GM23338 (cell line): ENCODE measurements around the gene CIB1. TPM values are rescaled to one million over a fixed set of nuclear protein-coding genes. Genes with fewer than 3 reads are reported as not detected.

Experiments used
- ATAC-seq: fragments of 200-7000 bp; cut with Tn5 transposase; 3 replicates; pipeline ENCODE4 v1.9.1; 2020
- DNase-seq: peaks from one replicate; pipeline ENCODE4 v3.0.0-alpha.2; 2015; ENCODE audit warnings: low spot score
- H2AFZ ChIP-seq: fragments of 200-600 bp; sonication (generic); 2 replicates; pipeline ENCODE4 v1.8.0; 2016; ENCODE audit warnings: antibody characterized with exemption, mild to moderate bottlenecking, moderate library complexity
- H3F3A ChIP-seq: fragments of 200-600 bp; sonication (generic); replicated peaks from 2 replicates; pipeline ENCODE4 v1.8.0; 2017; ENCODE audit warnings: antibody characterized with exemption, mixed run types, low read depth
- H3K27ac ChIP-seq: fragments of 200-600 bp; sonication (generic); 2 replicates; pipeline ENCODE4 v1.6.1; 2016; ENCODE audit warnings: low read depth
- H3K27me3 ChIP-seq: fragments of 200-600 bp; sonication (generic); 2 replicates; pipeline ENCODE4 v1.8.0; 2016; ENCODE audit warnings: mild to moderate bottlenecking, mixed run types, moderate library complexity; ENCODE audit not compliant: insufficient read depth
- H3K36me3 ChIP-seq: fragments of 200-600 bp; sonication (generic); 2 replicates; pipeline ENCODE4 v1.8.0; 2016; ENCODE audit warnings: mild to moderate bottlenecking; ENCODE audit not compliant: insufficient read depth
- H3K4me1 ChIP-seq: fragments of 200-600 bp; sonication (generic); 2 replicates; pipeline ENCODE4 v1.8.0; 2016; ENCODE audit warnings: mild to moderate bottlenecking, moderate library complexity; ENCODE audit not compliant: insufficient read depth
- H3K4me2 ChIP-seq: fragments of 200-600 bp; sonication (generic); 2 replicates; pipeline ENCODE4 v1.7.1; 2017; ENCODE audit warnings: mixed run types
- H3K4me3 ChIP-seq: fragments of 200-600 bp; sonication (generic); 2 replicates; pipeline ENCODE4 v1.6.1; 2016; ENCODE audit warnings: mixed run types
- H3K79me2 ChIP-seq: fragments of 200-600 bp; sonication (generic); replicated peaks from 2 replicates; pipeline ENCODE4 v1.8.0; 2017; ENCODE audit warnings: mild to moderate bottlenecking; ENCODE audit not compliant: insufficient read depth
- H3K9me2 ChIP-seq: fragments of 200-600 bp; sonication (generic); 2 replicates; pipeline ENCODE4 v1.8.0; 2017; ENCODE audit not compliant: insufficient read depth
- H4K20me1 ChIP-seq: fragments of 200-600 bp; sonication (generic); replicated peaks from 2 replicates; pipeline ENCODE4 v1.8.0; 2017; ENCODE audit warnings: mild to moderate bottlenecking; ENCODE audit not compliant: insufficient read depth
- H3K27ac Mint-ChIP-seq: 2 replicates; pipeline ENCODE4 v1.8.0; 2020; ENCODE audit warnings: inconsistent platforms, mild to moderate bottlenecking, moderate library complexity, mixed read lengths
- H3K27me3 Mint-ChIP-seq: 3 replicates; pipeline ENCODE4 v1.8.0; 2022; ENCODE audit warnings: low read depth, mild to moderate bottlenecking, moderate library complexity, mixed read lengths, inconsistent platforms; ENCODE audit not compliant: insufficient read depth, poor library complexity
- H3K36me3 Mint-ChIP-seq: 3 replicates; pipeline ENCODE4 v1.8.0; 2021; ENCODE audit warnings: low read depth, mild to moderate bottlenecking, inconsistent platforms, moderate library complexity, mixed read lengths
- H3K4me1 Mint-ChIP-seq: 3 replicates; pipeline ENCODE4 v1.8.0; 2020; ENCODE audit warnings: mild to moderate bottlenecking, inconsistent platforms, mixed read lengths
- H3K4me3 Mint-ChIP-seq: 3 replicates; pipeline ENCODE4 v1.8.0; 2021; ENCODE audit warnings: moderate library complexity, mild to moderate bottlenecking, inconsistent platforms, mixed read lengths
- H3K9me3 Mint-ChIP-seq: 3 replicates; pipeline ENCODE4 v1.8.0; 2020; ENCODE audit warnings: moderate library complexity, mild to moderate bottlenecking, inconsistent platforms, mixed read lengths
- CREB1 ChIP-seq: fragments of 250-450 bp; sonication (Bioruptor Pico); IDR thresholded peaks from 2 replicates; pipeline ENCODE4 v1.5.0; 2020; ENCODE audit warnings: low read depth, mild to moderate bottlenecking, moderate library complexity
- EZH2 ChIP-seq: fragments of 200-600 bp; sonication (generic); IDR thresholded peaks from one replicate; pipeline ENCODE4 v1.8.0; 2017; ENCODE audit warnings: antibody characterized with exemption, mild to moderate bottlenecking, low read depth; ENCODE audit not compliant: unreplicated experiment
- EZH2phosphoT487 ChIP-seq: fragments of 200-600 bp; sonication (generic); IDR thresholded peaks from one replicate; pipeline ENCODE4 v1.8.1; 2018; ENCODE audit warnings: antibody characterized with exemption; ENCODE audit not compliant: unreplicated experiment
- JUNB ChIP-seq: IDR thresholded peaks from one replicate; pipeline ENCODE4 v1.6.1; 2016; ENCODE audit warnings: antibody characterized with exemption; ENCODE audit not compliant: unreplicated experiment
- NANOG ChIP-seq: IDR thresholded peaks from 2 replicates; pipeline ENCODE4 v1.6.1; 2016; ENCODE audit warnings: antibody characterized with exemption, borderline replicate concordance
- POLR2AphosphoS5 ChIP-seq: IDR thresholded peaks from 2 replicates; pipeline ENCODE4 v1.6.1; 2016; ENCODE audit warnings: antibody characterized with exemption, low read depth
- STAT1 ChIP-seq: IDR thresholded peaks from one replicate; pipeline ENCODE4 v1.6.1; 2016; ENCODE audit warnings: antibody characterized with exemption; ENCODE audit not compliant: unreplicated experiment
- ZNF114 ChIP-seq: fragments of 250-450 bp; sonication (Bioruptor Pico); IDR thresholded peaks from 2 replicates; pipeline ENCODE4 v1.5.0; 2020; ENCODE audit warnings: mild to moderate bottlenecking, moderate library complexity
- ZNF331 ChIP-seq: fragments of 250-450 bp; sonication (Bioruptor Pico); IDR thresholded peaks from 2 replicates; pipeline ENCODE4 v1.5.0; 2020; ENCODE audit warnings: low read depth, mild to moderate bottlenecking, moderate library complexity
- polyA plus RNA-seq: library from polyadenylated mRNA; unstranded; fragments of >200 nt; fragmentation: Nextera tagmentation; extraction: Ambion mirVana; gene quantifications from 2 replicates; pipeline ENCODE4 v1.2.1, GENCODE V29; 2016
- total RNA-seq: library from RNA; depleted of rRNA; stranded (reverse); fragments of >200 nt; shearing (Covaris generic); gene quantifications from 2 replicates; pipeline ENCODE4 v1.2.3, GENCODE V29; 2014
- TF ChIP-seq, protein P1 (sequence below), 2 experiments: fragments of 200-600 bp in 1 of 2; sonication (generic) in 1 of 2; conservative IDR thresholded peaks; 2 replicates each; pipeline versions ENCODE4 v1.5.1 to v1.6.1; 2016 to 2017; ENCODE audit warnings: antibody characterized with exemption in 2 of 2, low read depth in 2 of 2, mild to moderate bottlenecking in 2 of 2, moderate library complexity in 1 of 2
- TF ChIP-seq, protein P2 (sequence below): fragments of 250-450 bp; sonication (Bioruptor Pico); IDR thresholded peaks from 2 replicates; pipeline ENCODE4 v1.5.0; 2020; ENCODE audit warnings: mild to moderate bottlenecking, moderate library complexity
- TF ChIP-seq, protein P3 (sequence below): IDR thresholded peaks from 2 replicates; pipeline ENCODE4 v1.6.1; 2016; ENCODE audit warnings: antibody characterized with exemption
- TF ChIP-seq, protein P4 (sequence below): IDR thresholded peaks from one replicate; pipeline ENCODE4 v1.6.1; 2018; ENCODE audit warnings: antibody characterized with exemption; ENCODE audit not compliant: unreplicated experiment

Gene CIB1
- total and polyA plus RNA-seq, 2 experiments from 2014 or later = 9.8 to 35.9 TPM

DNA sequence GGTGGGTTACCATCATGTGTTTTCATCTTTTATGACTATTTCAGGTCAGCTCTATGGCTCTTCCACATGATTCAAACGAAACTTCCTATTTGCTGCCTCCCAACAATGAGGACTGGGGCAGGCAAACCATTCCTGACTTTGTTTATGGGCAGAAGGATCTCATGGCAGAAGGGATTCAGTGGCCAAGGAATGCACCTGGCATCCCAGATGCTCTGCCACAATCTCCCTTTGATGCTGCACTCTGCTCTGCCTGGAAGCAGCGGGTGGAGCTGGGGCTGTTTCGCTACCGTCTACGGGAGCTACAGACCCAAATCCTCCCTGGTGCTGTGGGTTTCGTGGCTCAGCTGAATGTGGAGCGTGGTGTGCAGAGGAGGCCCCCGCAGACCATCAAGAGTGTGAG is 7.1 kb upstream of the CIB1 start:
- H3K79me2 ChIP-seq = no peaks in the 10 kb centered on the region
- H3K27me3 Mint-ChIP-seq = peaks cover 9% of the 10 kb centered on the region
- H3K4me1 ChIP-seq = no peaks in the 10 kb centered on the region
- H3K27me3 ChIP-seq = no peaks in the 10 kb centered on the region
- H3K4me3 Mint-ChIP-seq = no peak overlapping the region
- no peaks in the 10 kb centered on the region for H3K9me2 ChIP-seq
- no peak for TF ChIP-seq EZH2
- TF ChIP-seq STAT1 = no peak
- TF ChIP-seq ZNF331 = no peak
- TF ChIP-seq, protein P1, sequence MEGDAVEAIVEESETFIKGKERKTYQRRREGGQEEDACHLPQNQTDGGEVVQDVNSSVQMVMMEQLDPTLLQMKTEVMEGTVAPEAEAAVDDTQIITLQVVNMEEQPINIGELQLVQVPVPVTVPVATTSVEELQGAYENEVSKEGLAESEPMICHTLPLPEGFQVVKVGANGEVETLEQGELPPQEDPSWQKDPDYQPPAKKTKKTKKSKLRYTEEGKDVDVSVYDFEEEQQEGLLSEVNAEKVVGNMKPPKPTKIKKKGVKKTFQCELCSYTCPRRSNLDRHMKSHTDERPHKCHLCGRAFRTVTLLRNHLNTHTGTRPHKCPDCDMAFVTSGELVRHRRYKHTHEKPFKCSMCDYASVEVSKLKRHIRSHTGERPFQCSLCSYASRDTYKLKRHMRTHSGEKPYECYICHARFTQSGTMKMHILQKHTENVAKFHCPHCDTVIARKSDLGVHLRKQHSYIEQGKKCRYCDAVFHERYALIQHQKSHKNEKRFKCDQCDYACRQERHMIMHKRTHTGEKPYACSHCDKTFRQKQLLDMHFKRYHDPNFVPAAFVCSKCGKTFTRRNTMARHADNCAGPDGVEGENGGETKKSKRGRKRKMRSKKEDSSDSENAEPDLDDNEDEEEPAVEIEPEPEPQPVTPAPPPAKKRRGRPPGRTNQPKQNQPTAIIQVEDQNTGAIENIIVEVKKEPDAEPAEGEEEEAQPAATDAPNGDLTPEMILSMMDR (conservative IDR thresholded peaks at IDR 0.05; ENCODE audit: low read depth in 2 of 2) = no peak
- TF ChIP-seq CREB1 (CRISPR knock-in tag) = no peak
- TF ChIP-seq, protein P2, sequence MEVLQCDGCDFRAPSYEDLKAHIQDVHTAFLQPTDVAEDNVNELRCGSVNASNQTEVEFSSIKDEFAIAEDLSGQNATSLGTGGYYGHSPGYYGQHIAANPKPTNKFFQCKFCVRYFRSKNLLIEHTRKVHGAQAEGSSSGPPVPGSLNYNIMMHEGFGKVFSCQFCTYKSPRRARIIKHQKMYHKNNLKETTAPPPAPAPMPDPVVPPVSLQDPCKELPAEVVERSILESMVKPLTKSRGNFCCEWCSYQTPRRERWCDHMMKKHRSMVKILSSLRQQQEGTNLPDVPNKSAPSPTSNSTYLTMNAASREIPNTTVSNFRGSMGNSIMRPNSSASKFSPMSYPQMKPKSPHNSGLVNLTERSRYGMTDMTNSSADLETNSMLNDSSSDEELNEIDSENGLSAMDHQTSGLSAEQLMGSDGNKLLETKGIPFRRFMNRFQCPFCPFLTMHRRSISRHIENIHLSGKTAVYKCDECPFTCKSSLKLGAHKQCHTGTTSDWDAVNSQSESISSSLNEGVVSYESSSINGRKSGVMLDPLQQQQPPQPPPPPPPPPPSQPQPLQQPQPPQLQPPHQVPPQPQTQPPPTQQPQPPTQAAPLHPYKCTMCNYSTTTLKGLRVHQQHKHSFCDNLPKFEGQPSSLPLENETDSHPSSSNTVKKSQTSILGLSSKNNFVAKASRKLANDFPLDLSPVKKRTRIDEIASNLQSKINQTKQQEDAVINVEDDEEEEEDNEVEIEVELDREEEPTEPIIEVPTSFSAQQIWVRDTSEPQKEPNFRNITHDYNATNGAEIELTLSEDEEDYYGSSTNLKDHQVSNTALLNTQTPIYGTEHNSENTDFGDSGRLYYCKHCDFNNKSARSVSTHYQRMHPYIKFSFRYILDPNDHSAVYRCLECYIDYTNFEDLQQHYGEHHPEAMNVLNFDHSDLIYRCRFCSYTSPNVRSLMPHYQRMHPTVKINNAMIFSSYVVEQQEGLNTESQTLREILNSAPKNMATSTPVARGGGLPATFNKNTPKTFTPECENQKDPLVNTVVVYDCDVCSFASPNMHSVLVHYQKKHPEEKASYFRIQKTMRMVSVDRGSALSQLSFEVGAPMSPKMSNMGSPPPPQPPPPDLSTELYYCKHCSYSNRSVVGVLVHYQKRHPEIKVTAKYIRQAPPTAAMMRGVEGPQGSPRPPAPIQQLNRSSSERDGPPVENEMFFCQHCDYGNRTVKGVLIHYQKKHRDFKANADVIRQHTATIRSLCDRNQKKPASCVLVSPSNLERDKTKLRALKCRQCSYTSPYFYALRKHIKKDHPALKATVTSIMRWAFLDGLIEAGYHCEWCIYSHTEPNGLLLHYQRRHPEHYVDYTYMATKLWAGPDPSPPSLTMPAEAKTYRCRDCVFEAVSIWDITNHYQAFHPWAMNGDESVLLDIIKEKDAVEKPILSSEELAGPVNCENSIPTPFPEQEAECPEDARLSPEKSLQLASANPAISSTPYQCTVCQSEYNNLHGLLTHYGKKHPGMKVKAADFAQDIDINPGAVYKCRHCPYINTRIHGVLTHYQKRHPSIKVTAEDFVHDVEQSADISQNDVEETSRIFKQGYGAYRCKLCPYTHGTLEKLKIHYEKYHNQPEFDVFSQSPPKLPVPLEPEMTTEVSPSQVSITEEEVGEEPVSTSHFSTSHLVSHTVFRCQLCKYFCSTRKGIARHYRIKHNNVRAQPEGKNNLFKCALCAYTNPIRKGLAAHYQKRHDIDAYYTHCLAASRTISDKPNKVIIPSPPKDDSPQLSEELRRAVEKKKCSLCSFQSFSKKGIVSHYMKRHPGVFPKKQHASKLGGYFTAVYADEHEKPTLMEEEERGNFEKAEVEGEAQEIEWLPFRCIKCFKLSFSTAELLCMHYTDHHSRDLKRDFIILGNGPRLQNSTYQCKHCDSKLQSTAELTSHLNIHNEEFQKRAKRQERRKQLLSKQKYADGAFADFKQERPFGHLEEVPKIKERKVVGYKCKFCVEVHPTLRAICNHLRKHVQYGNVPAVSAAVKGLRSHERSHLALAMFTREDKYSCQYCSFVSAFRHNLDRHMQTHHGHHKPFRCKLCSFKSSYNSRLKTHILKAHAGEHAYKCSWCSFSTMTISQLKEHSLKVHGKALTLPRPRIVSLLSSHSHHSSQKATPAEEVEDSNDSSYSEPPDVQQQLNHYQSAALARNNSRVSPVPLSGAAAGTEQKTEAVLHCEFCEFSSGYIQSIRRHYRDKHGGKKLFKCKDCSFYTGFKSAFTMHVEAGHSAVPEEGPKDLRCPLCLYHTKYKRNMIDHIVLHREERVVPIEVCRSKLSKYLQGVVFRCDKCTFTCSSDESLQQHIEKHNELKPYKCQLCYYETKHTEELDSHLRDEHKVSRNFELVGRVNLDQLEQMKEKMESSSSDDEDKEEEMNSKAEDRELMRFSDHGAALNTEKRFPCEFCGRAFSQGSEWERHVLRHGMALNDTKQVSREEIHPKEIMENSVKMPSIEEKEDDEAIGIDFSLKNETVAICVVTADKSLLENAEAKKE (CRISPR knock-in tag) = no peak
- no peak for TF ChIP-seq EZH2phosphoT487
- TF ChIP-seq, protein P3, sequence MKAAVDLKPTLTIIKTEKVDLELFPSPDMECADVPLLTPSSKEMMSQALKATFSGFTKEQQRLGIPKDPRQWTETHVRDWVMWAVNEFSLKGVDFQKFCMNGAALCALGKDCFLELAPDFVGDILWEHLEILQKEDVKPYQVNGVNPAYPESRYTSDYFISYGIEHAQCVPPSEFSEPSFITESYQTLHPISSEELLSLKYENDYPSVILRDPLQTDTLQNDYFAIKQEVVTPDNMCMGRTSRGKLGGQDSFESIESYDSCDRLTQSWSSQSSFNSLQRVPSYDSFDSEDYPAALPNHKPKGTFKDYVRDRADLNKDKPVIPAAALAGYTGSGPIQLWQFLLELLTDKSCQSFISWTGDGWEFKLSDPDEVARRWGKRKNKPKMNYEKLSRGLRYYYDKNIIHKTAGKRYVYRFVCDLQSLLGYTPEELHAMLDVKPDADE = no peak
- no peak for TF ChIP-seq JUNB
- no peak for TF ChIP-seq ZNF114 (CRISPR knock-in tag)
- TF ChIP-seq, protein P4, sequence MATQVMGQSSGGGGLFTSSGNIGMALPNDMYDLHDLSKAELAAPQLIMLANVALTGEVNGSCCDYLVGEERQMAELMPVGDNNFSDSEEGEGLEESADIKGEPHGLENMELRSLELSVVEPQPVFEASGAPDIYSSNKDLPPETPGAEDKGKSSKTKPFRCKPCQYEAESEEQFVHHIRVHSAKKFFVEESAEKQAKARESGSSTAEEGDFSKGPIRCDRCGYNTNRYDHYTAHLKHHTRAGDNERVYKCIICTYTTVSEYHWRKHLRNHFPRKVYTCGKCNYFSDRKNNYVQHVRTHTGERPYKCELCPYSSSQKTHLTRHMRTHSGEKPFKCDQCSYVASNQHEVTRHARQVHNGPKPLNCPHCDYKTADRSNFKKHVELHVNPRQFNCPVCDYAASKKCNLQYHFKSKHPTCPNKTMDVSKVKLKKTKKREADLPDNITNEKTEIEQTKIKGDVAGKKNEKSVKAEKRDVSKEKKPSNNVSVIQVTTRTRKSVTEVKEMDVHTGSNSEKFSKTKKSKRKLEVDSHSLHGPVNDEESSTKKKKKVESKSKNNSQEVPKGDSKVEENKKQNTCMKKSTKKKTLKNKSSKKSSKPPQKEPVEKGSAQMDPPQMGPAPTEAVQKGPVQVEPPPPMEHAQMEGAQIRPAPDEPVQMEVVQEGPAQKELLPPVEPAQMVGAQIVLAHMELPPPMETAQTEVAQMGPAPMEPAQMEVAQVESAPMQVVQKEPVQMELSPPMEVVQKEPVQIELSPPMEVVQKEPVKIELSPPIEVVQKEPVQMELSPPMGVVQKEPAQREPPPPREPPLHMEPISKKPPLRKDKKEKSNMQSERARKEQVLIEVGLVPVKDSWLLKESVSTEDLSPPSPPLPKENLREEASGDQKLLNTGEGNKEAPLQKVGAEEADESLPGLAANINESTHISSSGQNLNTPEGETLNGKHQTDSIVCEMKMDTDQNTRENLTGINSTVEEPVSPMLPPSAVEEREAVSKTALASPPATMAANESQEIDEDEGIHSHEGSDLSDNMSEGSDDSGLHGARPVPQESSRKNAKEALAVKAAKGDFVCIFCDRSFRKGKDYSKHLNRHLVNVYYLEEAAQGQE = no peak
- TF ChIP-seq NANOG = no peak
- no peak for TF ChIP-seq POLR2AphosphoS5
- H3K4me1 Mint-ChIP-seq = no peaks in the 10 kb centered on the region
- H3K27ac ChIP-seq = no peak overlapping the region
- H3K9me3 Mint-ChIP-seq = no peaks in the 10 kb centered on the region
- DNase-seq = peak; percentile 7
- H3K36me3 Mint-ChIP-seq = peaks cover 3% of the 10 kb centered on the region; the same call in 1 of the 3 replicates
- H4K20me1 ChIP-seq = no peaks in the 10 kb centered on the region
- no peaks in the 10 kb centered on the region for H3F3A ChIP-seq
- H3K4me3 ChIP-seq = no peak overlapping the region
- ATAC-seq = no peak
- H3K36me3 ChIP-seq = no peaks in the 10 kb centered on the region
- no peak overlapping the region for H3K4me2 ChIP-seq
- H3K27ac Mint-ChIP-seq = no peak overlapping the region
- H2AFZ ChIP-seq = no peak overlapping the region
